A204.1 (cell line): ENCODE measurements around the gene PRPH.

Experiments
- FAIRE-seq: peaks from 2 replicates; lab custom pipeline; 2012; peaks lifted over from hg19 to GRCh38; lab: Jason Lieb, UNC

The PRPH gene

DNA sequence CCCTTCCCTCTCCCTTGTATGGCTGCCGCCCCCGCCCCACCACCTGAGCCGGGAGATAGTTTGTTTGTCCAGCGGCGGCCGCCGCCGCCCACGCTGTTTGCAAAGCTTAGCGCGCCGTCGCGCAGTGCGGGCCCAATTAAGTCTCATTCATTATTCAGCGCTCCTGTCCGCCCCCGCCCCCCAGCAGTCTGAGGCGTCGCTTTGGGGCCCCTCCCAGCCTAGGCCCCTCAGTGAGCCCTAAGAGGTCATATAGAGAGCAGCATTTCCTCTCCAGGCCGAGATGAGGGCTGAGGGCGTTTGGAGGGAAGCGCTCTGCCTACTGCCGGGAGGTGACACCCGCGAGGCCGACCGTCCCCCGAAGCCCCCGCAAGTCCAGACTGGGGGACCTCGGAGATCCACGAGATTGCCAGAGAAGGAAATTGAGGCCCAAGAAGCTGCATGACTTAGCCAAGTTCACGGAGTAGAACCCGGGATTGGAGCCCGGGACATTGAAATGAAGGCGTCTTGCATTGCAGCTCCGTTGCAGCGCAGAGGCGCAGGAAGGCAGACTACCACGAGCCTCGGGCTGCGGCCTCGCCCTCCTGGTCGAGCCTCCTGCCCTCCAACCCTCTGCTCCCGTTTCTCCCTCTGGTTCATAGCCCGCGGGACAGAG lies 51.8 kb downstream of the PRPH start, which contains the start of gene DNAJC22:
DNAJC22 (plus strand) TSS at position 230 of the 652 bp plus-strand sequence. CDS start 1,985 bp downstream, outside the sequence.
- no peak for FAIRE-seq

DNA sequence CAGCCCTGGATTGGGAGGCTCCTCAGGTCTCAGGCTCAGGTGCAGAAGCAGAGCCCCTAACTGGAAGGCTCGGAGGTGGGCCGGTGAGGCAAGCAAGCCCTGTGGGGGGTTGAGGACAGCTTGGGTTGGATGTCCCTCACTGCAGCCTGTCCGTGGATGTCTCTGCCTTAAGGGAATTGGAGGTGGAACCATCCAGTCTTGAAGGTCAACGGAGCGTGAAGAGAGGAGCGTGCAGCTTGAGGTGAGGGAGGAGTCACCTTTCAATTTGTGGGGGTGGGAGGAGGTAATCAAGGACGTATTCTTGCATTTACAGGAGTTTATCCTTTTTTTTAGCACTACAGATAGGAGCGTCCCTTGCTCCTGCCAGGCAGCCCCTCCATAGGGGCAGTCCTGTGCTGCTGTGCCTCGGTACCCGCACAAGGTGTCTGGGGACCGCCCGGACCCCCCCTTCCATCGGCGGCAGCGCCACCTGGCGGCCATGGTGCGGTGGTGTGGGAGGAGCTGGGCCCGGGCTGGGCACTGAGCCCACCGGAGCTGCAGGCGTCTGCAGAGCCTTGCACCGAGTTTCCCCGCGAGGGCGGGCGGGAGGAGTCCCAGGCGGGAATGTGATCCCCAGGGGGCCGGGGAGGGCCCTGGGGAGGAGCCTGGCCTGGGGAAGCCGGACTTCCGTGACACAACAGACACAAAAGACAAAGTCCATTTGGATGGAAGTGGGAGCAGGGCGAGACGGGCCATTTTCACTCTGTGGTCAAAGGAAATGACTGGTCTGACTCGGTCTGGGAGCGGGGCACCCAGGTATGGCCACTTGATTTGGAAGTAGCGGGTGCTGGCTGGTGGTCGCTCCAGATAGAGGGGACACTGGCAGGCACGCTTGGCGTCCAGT lies 52.6 kb downstream of the PRPH start:
- FAIRE-seq, result no peak
